ENCODE data around the gene TAS2R4. TPM values are rescaled to one million over a fixed set of nuclear protein-coding genes. Genes with fewer than 3 reads are reported as not detected.
"Not testable (repeated sequence)": the region's sequence is repeated elsewhere in the genome, so short reads cannot be mapped to it uniquely, and the experiment has no call there.

TAS2R4 gene
- total and polyA plus RNA-seq, 8 donors: 0.99 to 6.3 (median 5.2) TPM

GRCh38 chr7:141748396-141748795, 28.1 kb upstream of the TAS2R4 start:
- TF ChIP-seq, protein P1, sequence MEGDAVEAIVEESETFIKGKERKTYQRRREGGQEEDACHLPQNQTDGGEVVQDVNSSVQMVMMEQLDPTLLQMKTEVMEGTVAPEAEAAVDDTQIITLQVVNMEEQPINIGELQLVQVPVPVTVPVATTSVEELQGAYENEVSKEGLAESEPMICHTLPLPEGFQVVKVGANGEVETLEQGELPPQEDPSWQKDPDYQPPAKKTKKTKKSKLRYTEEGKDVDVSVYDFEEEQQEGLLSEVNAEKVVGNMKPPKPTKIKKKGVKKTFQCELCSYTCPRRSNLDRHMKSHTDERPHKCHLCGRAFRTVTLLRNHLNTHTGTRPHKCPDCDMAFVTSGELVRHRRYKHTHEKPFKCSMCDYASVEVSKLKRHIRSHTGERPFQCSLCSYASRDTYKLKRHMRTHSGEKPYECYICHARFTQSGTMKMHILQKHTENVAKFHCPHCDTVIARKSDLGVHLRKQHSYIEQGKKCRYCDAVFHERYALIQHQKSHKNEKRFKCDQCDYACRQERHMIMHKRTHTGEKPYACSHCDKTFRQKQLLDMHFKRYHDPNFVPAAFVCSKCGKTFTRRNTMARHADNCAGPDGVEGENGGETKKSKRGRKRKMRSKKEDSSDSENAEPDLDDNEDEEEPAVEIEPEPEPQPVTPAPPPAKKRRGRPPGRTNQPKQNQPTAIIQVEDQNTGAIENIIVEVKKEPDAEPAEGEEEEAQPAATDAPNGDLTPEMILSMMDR (IDR thresholded peaks at IDR 0.05): no peak

DNA sequence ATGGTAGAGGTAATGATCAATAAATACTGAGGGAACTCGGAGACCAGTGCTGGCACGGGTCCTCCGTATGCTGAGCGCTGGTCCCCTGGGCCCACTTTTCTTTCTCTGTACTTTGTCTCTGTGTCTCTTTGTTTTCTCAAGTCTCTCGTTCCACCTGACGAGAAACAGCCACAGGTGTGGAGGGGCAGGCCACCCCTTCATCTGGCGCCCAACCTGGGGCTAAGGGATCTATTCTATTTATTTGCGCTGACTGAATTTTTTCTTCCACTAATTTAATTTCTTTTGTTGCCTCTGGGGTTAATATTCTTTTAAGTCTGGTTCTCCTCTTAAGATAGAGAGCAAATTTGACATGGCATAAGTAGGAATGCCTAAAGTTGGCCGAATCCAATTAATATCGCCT, 24.6 kb upstream of the TAS2R4 start:
- intact Hi-C loops (cut with DNase I); DNase-seq; ATAC-seq; H3K27me3 ChIP-seq; H3K27ac ChIP-seq; H3K4me1 ChIP-seq; H3K4me3 ChIP-seq: not testable (repeated sequence)
- H3K36me3 ChIP-seq: peaks cover under 1 to 99% of the 10 kb centered on the region in 2 donors
- peaks cover 0 to 25% of the 10 kb centered on the region in 2 donors for H3K9me3 ChIP-seq

More at GRCh38 chr7:141748396-141748795, 28.1 kb upstream of the TAS2R4 start:
- Histone ChIP-seq H3K4me3 (no peak overlapping the region), H3K9me3 (peaks cover 0 to 25% of the 10 kb centered on the region in 2 donors), H3K36me3 (peaks cover 4 to 100% of the 10 kb centered on the region in 2 donors), H3K4me1 (no peaks in the 10 kb centered on the region), H3K27ac (no peak overlapping the region), H3K27me3 (no peaks in the 10 kb centered on the region)
- DNase-seq: no peak
- intact Hi-C loops (cut with DNase I): no loop called here
- ATAC-seq: no peak

DNA sequence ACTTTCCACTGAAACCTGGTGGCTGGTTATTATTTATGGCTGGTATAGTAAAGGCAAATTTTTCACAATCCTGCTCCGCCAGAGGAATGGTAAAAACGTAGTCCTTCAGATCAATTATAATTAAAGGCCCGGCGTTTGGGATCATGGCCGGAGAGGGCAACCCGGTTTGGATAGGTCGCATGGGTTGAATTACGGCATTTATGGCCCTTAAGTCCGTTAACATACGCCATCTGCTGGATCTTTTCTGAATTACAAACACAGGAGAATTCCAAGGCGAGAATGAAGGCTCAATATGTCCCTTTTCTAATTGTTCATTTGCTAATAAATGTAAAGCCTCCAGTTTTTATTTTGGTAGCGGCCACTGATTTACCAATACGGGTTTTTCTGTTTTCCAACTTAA, 23.8 kb upstream of the TAS2R4 start:
- H3K9me3 ChIP-seq: peaks cover 0 to 25% of the 10 kb centered on the region in 2 donors
- H3K4me1 ChIP-seq: no peaks in the 10 kb centered on the region
- H3K36me3 ChIP-seq: peaks cover 0 to 99% of the 10 kb centered on the region in 2 donors
- H3K27me3 ChIP-seq: no peaks in the 10 kb centered on the region
- H3K27ac ChIP-seq: no peak overlapping the region
- TF ChIP-seq, protein P1 (IDR thresholded peaks at IDR 0.05): no peak
- intact Hi-C loops (cut with DNase I): no loop called here
- no peak overlapping the region for H3K4me3 ChIP-seq
- ATAC-seq (no peak), DNase-seq (no peak)

DNA sequence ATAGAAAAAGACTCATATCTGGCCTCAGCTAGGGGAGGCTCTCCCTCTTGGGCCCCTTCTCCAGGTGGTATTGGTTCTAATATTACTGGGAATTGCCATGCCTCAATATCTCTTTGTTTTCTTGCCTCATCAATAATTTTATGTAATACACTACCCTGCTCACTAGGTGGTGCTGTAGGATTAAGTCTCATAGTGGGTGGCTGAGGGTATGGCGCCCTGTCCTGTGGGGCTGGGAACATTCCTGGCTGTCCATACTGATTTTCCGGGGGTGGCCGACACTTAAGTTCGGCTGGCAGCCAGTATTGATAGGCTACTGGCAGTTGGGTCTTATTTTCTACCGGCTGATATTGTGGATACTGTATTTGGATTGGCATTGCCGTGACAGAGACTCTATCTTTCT, 21.5 kb upstream of the TAS2R4 start:
- Histone ChIP-seq H3K27ac (no peak overlapping the region), H3K9me3 (peaks cover 0 to 25% of the 10 kb centered on the region in 2 donors), H3K4me1 (no peaks in the 10 kb centered on the region), H3K36me3 (peaks cover 0 to 91% of the 10 kb centered on the region in 2 donors), H3K27me3 (no peaks in the 10 kb centered on the region), H3K4me3 (no peak overlapping the region)
- intact Hi-C loops (cut with DNase I): no loop called here
- ATAC-seq (no peak), DNase-seq (no peak)
- TF ChIP-seq, protein P1 (IDR thresholded peaks at IDR 0.05): peak in 1 of 2 donors; percentile 17

GRCh38 chr7:141763797-141764196, 12.7 kb upstream of the TAS2R4 start, which contains the start of gene TAS2R3:
TSS of gene TAS2R3 (plus strand) at chr7:141764097. CDS start at chr7:141764159, 62 bp downstream.
- no peak within 1 kb of the TSS for H3K4me3 ChIP-seq
- intact Hi-C loops (cut with DNase I): no loop called here

GRCh38 chr7:141770083-141770583, 6.3 kb upstream of the TAS2R4 start:
- H3K4me1 ChIP-seq; DNase-seq; ATAC-seq; H3K9me3 ChIP-seq; intact Hi-C loops (cut with DNase I); H3K4me3 ChIP-seq; H3K27ac ChIP-seq; H3K36me3 ChIP-seq; H3K27me3 ChIP-seq: not testable (repeated sequence)

More at GRCh38 chr7:141763797-141764196, 12.7 kb upstream of the TAS2R4 start, which contains the start of gene TAS2R3:
- no peak within 1 kb of the TSS for H3K27ac ChIP-seq
- TF ChIP-seq, protein P1 (IDR thresholded peaks at IDR 0.05): no peak
- no peaks in the 10 kb centered on the region for H3K9me3 ChIP-seq
- ATAC-seq: no peak
- H3K36me3 ChIP-seq: peaks cover 0 to 54% of the 10 kb centered on the region in 2 donors
- H3K4me1 ChIP-seq: no peaks in the 10 kb centered on the region
- no peak for DNase-seq
- H3K27me3 ChIP-seq: no peaks in the 10 kb centered on the region

Data from left lung (tissue), 10 donors.